Measurements from ENCODE around the gene TLN1.

GRCh38 chr9:35665471-35665818 lies 66.5 kb downstream of the TLN1 start:
- TF ChIP-seq CTCF (IDR thresholded peaks at IDR 0.05) (no peak), EP300 (IDR thresholded peaks at IDR 0.05) (no peak), POLR2A (IDR thresholded peaks at IDR 0.05) (no peak)

Data from gastroesophageal sphincter (tissue), 3 donors.